ENCODE data around the gene LMO7. TPM values are rescaled to one million over a fixed set of nuclear protein-coding genes. Genes with fewer than 3 reads are reported as not detected.

LMO7 gene
- total RNA-seq, 1 experiment from 2014 or later: 18.5 TPM

- CTCF ChIA-PET: no interaction called here
- Mint-ChIP-seq H3K27ac (no peak overlapping the region), H3K4me1 (no peaks in the 10 kb centered on the region), H3K9me3 (no peaks in the 10 kb centered on the region), H3K4me3 (no peak overlapping the region), H3K27me3 (ENCODE audit: low read depth) (no peaks in the 10 kb centered on the region), H3K36me3 (no peaks in the 10 kb centered on the region; the same call in 1 of the 2 replicates)
- DNase-seq (ENCODE audit: low spot score) (no peak), ATAC-seq (no peak)
- POLR2A ChIA-PET: no interaction called here
- TF ChIP-seq STAT6 (CRISPR knock-in tag; conservative IDR thresholded peaks at IDR 0.05; ENCODE audit: low read depth) (no peak), GABPB1 (CRISPR knock-in tag; IDR thresholded peaks at IDR 0.05) (no peak), ZBTB43 (CRISPR knock-in tag; IDR thresholded peaks at IDR 0.05) (no peak), ZNF671 (CRISPR knock-in tag; IDR thresholded peaks at IDR 0.05) (no peak), EMX1 (CRISPR knock-in tag; IDR thresholded peaks at IDR 0.05) (no peak), ZNF263 (CRISPR knock-in tag; IDR thresholded peaks at IDR 0.05; ENCODE audit: low read depth) (no peak), ZNF138 (CRISPR knock-in tag; conservative IDR thresholded peaks at IDR 0.05) (no peak), RORB (CRISPR knock-in tag; IDR thresholded peaks at IDR 0.05) (no peak), E2F5 (CRISPR knock-in tag; IDR thresholded peaks at IDR 0.05) (no peak), SP1 (CRISPR knock-in tag; conservative IDR thresholded peaks at IDR 0.05) (no peak)
- TF ChIP-seq, protein P1, sequence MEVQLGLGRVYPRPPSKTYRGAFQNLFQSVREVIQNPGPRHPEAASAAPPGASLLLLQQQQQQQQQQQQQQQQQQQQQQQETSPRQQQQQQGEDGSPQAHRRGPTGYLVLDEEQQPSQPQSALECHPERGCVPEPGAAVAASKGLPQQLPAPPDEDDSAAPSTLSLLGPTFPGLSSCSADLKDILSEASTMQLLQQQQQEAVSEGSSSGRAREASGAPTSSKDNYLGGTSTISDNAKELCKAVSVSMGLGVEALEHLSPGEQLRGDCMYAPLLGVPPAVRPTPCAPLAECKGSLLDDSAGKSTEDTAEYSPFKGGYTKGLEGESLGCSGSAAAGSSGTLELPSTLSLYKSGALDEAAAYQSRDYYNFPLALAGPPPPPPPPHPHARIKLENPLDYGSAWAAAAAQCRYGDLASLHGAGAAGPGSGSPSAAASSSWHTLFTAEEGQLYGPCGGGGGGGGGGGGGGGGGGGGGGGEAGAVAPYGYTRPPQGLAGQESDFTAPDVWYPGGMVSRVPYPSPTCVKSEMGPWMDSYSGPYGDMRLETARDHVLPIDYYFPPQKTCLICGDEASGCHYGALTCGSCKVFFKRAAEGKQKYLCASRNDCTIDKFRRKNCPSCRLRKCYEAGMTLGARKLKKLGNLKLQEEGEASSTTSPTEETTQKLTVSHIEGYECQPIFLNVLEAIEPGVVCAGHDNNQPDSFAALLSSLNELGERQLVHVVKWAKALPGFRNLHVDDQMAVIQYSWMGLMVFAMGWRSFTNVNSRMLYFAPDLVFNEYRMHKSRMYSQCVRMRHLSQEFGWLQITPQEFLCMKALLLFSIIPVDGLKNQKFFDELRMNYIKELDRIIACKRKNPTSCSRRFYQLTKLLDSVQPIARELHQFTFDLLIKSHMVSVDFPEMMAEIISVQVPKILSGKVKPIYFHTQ (CRISPR knock-in tag; IDR thresholded peaks at IDR 0.05): no peak
- TF ChIP-seq, protein P2, sequence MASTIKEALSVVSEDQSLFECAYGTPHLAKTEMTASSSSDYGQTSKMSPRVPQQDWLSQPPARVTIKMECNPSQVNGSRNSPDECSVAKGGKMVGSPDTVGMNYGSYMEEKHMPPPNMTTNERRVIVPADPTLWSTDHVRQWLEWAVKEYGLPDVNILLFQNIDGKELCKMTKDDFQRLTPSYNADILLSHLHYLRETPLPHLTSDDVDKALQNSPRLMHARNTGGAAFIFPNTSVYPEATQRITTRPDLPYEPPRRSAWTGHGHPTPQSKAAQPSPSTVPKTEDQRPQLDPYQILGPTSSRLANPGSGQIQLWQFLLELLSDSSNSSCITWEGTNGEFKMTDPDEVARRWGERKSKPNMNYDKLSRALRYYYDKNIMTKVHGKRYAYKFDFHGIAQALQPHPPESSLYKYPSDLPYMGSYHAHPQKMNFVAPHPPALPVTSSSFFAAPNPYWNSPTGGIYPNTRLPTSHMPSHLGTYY (CRISPR knock-in tag; IDR thresholded peaks at IDR 0.05): no peak
- TF ChIP-seq, protein P3, sequence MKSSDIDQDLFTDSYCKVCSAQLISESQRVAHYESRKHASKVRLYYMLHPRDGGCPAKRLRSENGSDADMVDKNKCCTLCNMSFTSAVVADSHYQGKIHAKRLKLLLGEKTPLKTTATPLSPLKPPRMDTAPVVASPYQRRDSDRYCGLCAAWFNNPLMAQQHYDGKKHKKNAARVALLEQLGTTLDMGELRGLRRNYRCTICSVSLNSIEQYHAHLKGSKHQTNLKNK (CRISPR knock-in tag; IDR thresholded peaks at IDR 0.05): no peak
- TF ChIP-seq, protein P4, sequence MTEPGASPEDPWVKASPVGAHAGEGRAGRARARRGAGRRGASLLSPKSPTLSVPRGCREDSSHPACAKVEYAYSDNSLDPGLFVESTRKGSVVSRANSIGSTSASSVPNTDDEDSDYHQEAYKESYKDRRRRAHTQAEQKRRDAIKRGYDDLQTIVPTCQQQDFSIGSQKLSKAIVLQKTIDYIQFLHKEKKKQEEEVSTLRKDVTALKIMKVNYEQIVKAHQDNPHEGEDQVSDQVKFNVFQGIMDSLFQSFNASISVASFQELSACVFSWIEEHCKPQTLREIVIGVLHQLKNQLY (CRISPR knock-in tag; IDR thresholded peaks at IDR 0.05): no peak
Observed at GRCh38 chr13:75620020-75620419, 16.1 kb upstream of the LMO7 start.

GRCh38 chr13:75621147-75621546 lies 15.0 kb upstream of the LMO7 start:
- H3K27me3 Mint-ChIP-seq (ENCODE audit: low read depth): no peaks in the 10 kb centered on the region
- peaks cover 8% of the 10 kb centered on the region for H3K36me3 Mint-ChIP-seq
- POLR2A ChIA-PET: no interaction called here
- DNase-seq (ENCODE audit: low spot score) (no peak), ATAC-seq (no peak)
- no peak overlapping the region for H3K4me3 Mint-ChIP-seq
- TF ChIP-seq HMGXB4 (CRISPR knock-in tag; IDR thresholded peaks at IDR 0.05) (no peak), SMAD4 (CRISPR knock-in tag; IDR thresholded peaks at IDR 0.05) (no peak), CREB1 (CRISPR knock-in tag; IDR thresholded peaks at IDR 0.05) (no peak), ZNF512 (CRISPR knock-in tag; IDR thresholded peaks at IDR 0.05; ENCODE audit: borderline replicate concordance) (no peak), FOXK1 (CRISPR knock-in tag; IDR thresholded peaks at IDR 0.05) (no peak), NFATC4 (CRISPR knock-in tag; IDR thresholded peaks at IDR 0.05) (no peak), KAT7 (CRISPR knock-in tag; IDR thresholded peaks at IDR 0.05; ENCODE audit: borderline replicate concordance) (no peak)
- peaks cover 8% of the 10 kb centered on the region for H3K9me3 Mint-ChIP-seq
- CTCF ChIA-PET: no interaction called here
- no peaks in the 10 kb centered on the region for H3K4me1 Mint-ChIP-seq
- H3K27ac Mint-ChIP-seq: no peak overlapping the region

Measured in WTC11 (cell line).